Liver (tissue), 9 donors: ENCODE measurements around the gene ADISSP. TPM values are rescaled to one million over a fixed set of nuclear protein-coding genes. Genes with fewer than 3 reads are reported as not detected.

ENCODE experiments used
- DNase-seq: peaks from one replicate; pipeline ENCODE4 v3.0.0-alpha.2; 2017; ENCODE audit warnings: low spot score
- H3K27ac ChIP-seq, 2 donors: one replicate each; pipeline ENCODE4 v1.7.0; 2013; ENCODE audit warnings: inconsistent platforms in 2 of 2, low read length in 2 of 2, control low read depth in 1 of 2, low read depth in 1 of 2, mild to moderate bottlenecking in 1 of 2
- H3K27me3 ChIP-seq, 4 donors: one replicate each; pipeline versions ENCODE4 v1.6.1 to v1.7.0; 2013; ENCODE audit warnings: low read length in 3 of 4, inconsistent platforms in 1 of 4, mild to moderate bottlenecking in 1 of 4, moderate library complexity in 1 of 4; ENCODE audit not compliant: control insufficient read depth in 4 of 4, insufficient read depth in 4 of 4
- H3K36me3 ChIP-seq, 4 donors: one replicate each; pipeline versions ENCODE4 v1.6.1 to v1.7.0; 2013; ENCODE audit warnings: low read length in 3 of 4, mild to moderate bottlenecking in 3 of 4, low read depth in 1 of 4, moderate library complexity in 1 of 4; ENCODE audit not compliant: control insufficient read depth in 4 of 4, insufficient read depth in 3 of 4
- H3K4me1 ChIP-seq, 4 donors: one replicate each; pipeline versions ENCODE4 v1.6.1 to v1.7.0; 2013; ENCODE audit warnings: low read length in 3 of 4, mild to moderate bottlenecking in 3 of 4, moderate library complexity in 1 of 4; ENCODE audit not compliant: control insufficient read depth in 4 of 4, insufficient read depth in 4 of 4
- H3K4me3 ChIP-seq, 3 donors: one replicate each; pipeline versions ENCODE4 v1.6.1 to v1.7.0; 2013; ENCODE audit warnings: low read length in 3 of 3, control low read depth in 1 of 3, low read depth in 1 of 3, mild to moderate bottlenecking in 1 of 3
- H3K9ac ChIP-seq, 2 donors: one replicate each; pipeline ENCODE4 v1.7.0; 2013; ENCODE audit warnings: low read length in 2 of 2, mild to moderate bottlenecking in 2 of 2, moderate library complexity in 2 of 2, control low read depth in 1 of 2, low read depth in 1 of 2
- H3K9me3 ChIP-seq, 4 donors: one replicate each; pipeline versions ENCODE4 v1.6.1 to v1.7.0; 2013; ENCODE audit warnings: low read length in 3 of 4; ENCODE audit not compliant: control insufficient read depth in 4 of 4
- ATF3 ChIP-seq: IDR thresholded peaks from 2 replicates; pipeline ENCODE4 v1.6.1; 2016; ENCODE audit warnings: antibody characterized with exemption
- CTCF ChIP-seq: fragments of 150-350 bp; IDR thresholded peaks from 2 replicates; pipeline ENCODE4 v1.5.1; 2017; ENCODE audit warnings: improper control_type of control experiment, low read depth, low read length; ENCODE audit not compliant: missing input control
- EGR1 ChIP-seq, 2 donors: IDR thresholded peaks; 2 replicates each; pipeline ENCODE4 v1.6.1; 2016 to 2018; ENCODE audit warnings: antibody characterized with exemption in 2 of 2, low read depth in 2 of 2
- FOXA1 ChIP-seq: IDR thresholded peaks from 2 replicates; pipeline ENCODE4 v1.6.1; 2016; ENCODE audit warnings: antibody characterized with exemption
- FOXA2 ChIP-seq: IDR thresholded peaks from 2 replicates; pipeline ENCODE4 v1.6.1; 2016; ENCODE audit warnings: antibody characterized with exemption
- GABPA ChIP-seq, 2 donors: IDR thresholded peaks in 1 of 2; conservative IDR thresholded peaks in 1 of 2; 2 replicates each; pipeline ENCODE4 v1.6.1; 2016; ENCODE audit warnings: antibody characterized with exemption in 2 of 2, mild to moderate bottlenecking in 1 of 2, moderate library complexity in 1 of 2
- HNF4A ChIP-seq, 2 donors: conservative IDR thresholded peaks; 2 replicates each; pipeline ENCODE4 v1.6.1; 2016; ENCODE audit warnings: antibody characterized with exemption in 2 of 2, mild to moderate bottlenecking in 2 of 2
- HNF4G ChIP-seq: IDR thresholded peaks from 2 replicates; pipeline ENCODE4 v1.6.1; 2016; ENCODE audit warnings: antibody characterized with exemption
- JUND ChIP-seq, 2 donors: IDR thresholded peaks; 2 replicates each; pipeline ENCODE4 v1.6.1; 2016; ENCODE audit warnings: antibody characterized with exemption in 2 of 2
- MAX ChIP-seq: IDR thresholded peaks from 2 replicates; pipeline ENCODE4 v1.6.1; 2016; ENCODE audit warnings: antibody characterized with exemption
- NR2F2 ChIP-seq: IDR thresholded peaks from 2 replicates; pipeline ENCODE4 v1.6.1; 2016; ENCODE audit warnings: antibody characterized with exemption
- RAD21 ChIP-seq, 2 donors: IDR thresholded peaks; 2 replicates each; pipeline ENCODE4 v1.6.1; 2016; ENCODE audit warnings: antibody characterized with exemption in 2 of 2, mild to moderate bottlenecking in 2 of 2
- REST ChIP-seq: IDR thresholded peaks from 2 replicates; pipeline ENCODE4 v1.6.1; 2016; ENCODE audit warnings: antibody characterized with exemption, mild to moderate bottlenecking
- RXRA ChIP-seq, 2 donors: IDR thresholded peaks; 2 replicates each; pipeline ENCODE4 v1.6.1; 2017 to 2018; ENCODE audit warnings: antibody characterized with exemption in 2 of 2, mild to moderate bottlenecking in 1 of 2
- SP1 ChIP-seq: IDR thresholded peaks from 2 replicates; pipeline ENCODE4 v1.6.1; 2018; ENCODE audit warnings: antibody characterized with exemption, mild to moderate bottlenecking
- TAF1 ChIP-seq: conservative IDR thresholded peaks from 2 replicates; pipeline ENCODE4 v1.6.1; 2016; ENCODE audit warnings: antibody characterized with exemption, mild to moderate bottlenecking
- YY1 ChIP-seq: IDR thresholded peaks from 2 replicates; pipeline ENCODE4 v1.6.1; 2016; ENCODE audit warnings: antibody characterized with exemption, mild to moderate bottlenecking
- ZBTB33 ChIP-seq: IDR thresholded peaks from 2 replicates; pipeline ENCODE4 v1.6.1; 2016; ENCODE audit warnings: antibody characterized with exemption
- WGBS: extraction: QIAGEN DNeasy Blood & Tissue Kit; methylation state at CpG from one replicate; pipeline ENCODE4 v1.1.7; 2013; 5-methylcytosine and 5-hydroxymethylcytosine counted together
- polyA plus RNA-seq, 2 donors: library from polyadenylated mRNA; stranded (reverse) in 1 of 2; unstranded in 1 of 2; fragments of 200-250 nt in 1 of 2; fragments of >200 nt in 1 of 2; fragmentation: Nextera tagmentation in 1 of 2; extraction: Ambion mirVana in 1 of 2; gene quantifications; one replicate each; pipeline versions ENCODE4 v1.2.1 to v1.2.3, GENCODE V29; 2013 to 2015
- total RNA-seq, 2 donors: library from RNA; depleted of rRNA; stranded (reverse); fragments of >200 nt; gene quantifications; one replicate each; pipeline ENCODE4 v1.2.3, GENCODE V29; 2014
- donor health status: healthy.
- donor health status: healthy.
- donor health status: healthy.
- donor health status: healthy.
- donor health status: healthy.

The ADISSP gene
- total and polyA plus RNA-seq, 4 donors = 3.8 to 27.3 (median 10.4) TPM

- Histone ChIP-seq H3K27me3 (no peaks in the 10 kb centered on the region), H3K36me3 (no peaks in the 10 kb centered on the region), H3K9ac (peak overlapping the region; percentile 90 to 96), H3K4me1 (peaks cover 15 to 34% (median 27%) of the 10 kb centered on the region in 4 donors), H3K4me3 (peak overlapping the region; percentile 8 to 28 (median 27)), H3K27ac (peak overlapping the region; percentile 90 to 94), H3K9me3 (no peaks in the 10 kb centered on the region)
- peak; percentile 71 for TF ChIP-seq ZBTB33
- TF ChIP-seq GABPA (IDR thresholded peaks at IDR 0.05 in 1 of 2, conservative IDR thresholded peaks at IDR 0.05 in 1 of 2) = peak in 1 of 2 donors; percentile 70
- TF ChIP-seq EGR1 (IDR thresholded peaks at IDR 0.05; ENCODE audit: low read depth in 2 of 2) = peak in 1 of 2 donors; percentile 78
- TF ChIP-seq TAF1 = peak; percentile 21
- TF ChIP-seq CTCF = no peak
- peak; percentile 98 to 100 for TF ChIP-seq JUND (IDR thresholded peaks at IDR 0.05)
- peak; percentile 47 to 76 for TF ChIP-seq HNF4A (conservative IDR thresholded peaks at IDR 0.05)
- peak; percentile 91 for TF ChIP-seq SP1
- TF ChIP-seq RXRA (IDR thresholded peaks at IDR 0.05) = peak; percentile 75 to 85
- peak in 1 of 2 donors; percentile 47 for TF ChIP-seq RAD21 (IDR thresholded peaks at IDR 0.05)
- peak; percentile 94 for TF ChIP-seq ATF3
- peak; percentile 91 for TF ChIP-seq YY1
- TF ChIP-seq HNF4G = no peak
- peak; percentile 61 for TF ChIP-seq FOXA2
- peak; percentile 67 for TF ChIP-seq NR2F2
- peak; percentile 59 for TF ChIP-seq REST
- TF ChIP-seq MAX = peak; percentile 95
- TF ChIP-seq FOXA1 = peak; percentile 70
- peak; percentile 67 for DNase-seq
- 8% methylated on average over 20 of the region's 20 CpGs for WGBS
Observed at GRCh38 chr20:3811467-3812258, 44.1 kb upstream of the ADISSP start.
